Cortex of kidney (tissue), 1 donor: ENCODE results near the gene HLA-DRB1.
"Not testable (repeated sequence)": the region's sequence is repeated elsewhere in the genome, so short reads cannot be mapped to it uniquely, and the experiment has no call there.

Source experiments
- DNase-seq: peaks from one replicate; lab custom pipeline; 2025; lab: John Stamatoyannopoulos, UW

HLA-DRB1 gene

GRCh38 chr6:32609391-32609730, 19.7 kb upstream of the HLA-DRB1 start:
- DNase-seq: no peak

GRCh38 chr6:32608362-32608761, 18.7 kb upstream of the HLA-DRB1 start:
- no peak for DNase-seq

- no peak for DNase-seq
Measured at GRCh38 chr6:32607988-32608298, 18.3 kb upstream of the HLA-DRB1 start.

GRCh38 chr6:32607263-32607987, 17.8 kb upstream of the HLA-DRB1 start:
- DNase-seq: no peak

GRCh38 chr6:32604434-32604877, 14.8 kb upstream of the HLA-DRB1 start:
- no peak for DNase-seq

GRCh38 chr6:32603888-32604287, 14.2 kb upstream of the HLA-DRB1 start:
- DNase-seq: no peak

GRCh38 chr6:32603222-32603621, 13.6 kb upstream of the HLA-DRB1 start:
- no peak for DNase-seq

- no peak for DNase-seq
Measured at GRCh38 chr6:32602383-32602782, 12.7 kb upstream of the HLA-DRB1 start.

- DNase-seq: no peak
Measured at GRCh38 chr6:32597024-32597423, 7.4 kb upstream of the HLA-DRB1 start.

- DNase-seq: not testable (repeated sequence)
Measured at GRCh38 chr6:32590713-32591112, 1.1 kb upstream of the HLA-DRB1 start.

GRCh38 chr6:32588156-32588555, 1.5 kb downstream of the HLA-DRB1 start:
- DNase-seq: no peak

- no peak for DNase-seq
Measured at GRCh38 chr6:32583527-32583898, 6.1 kb downstream of the HLA-DRB1 start.

- no peak for DNase-seq
Measured at GRCh38 chr6:32581315-32582095, 8.1 kb downstream of the HLA-DRB1 start.

GRCh38 chr6:32580593-32580992, 9.1 kb downstream of the HLA-DRB1 start:
- no peak for DNase-seq

GRCh38 chr6:32578962-32579361, 10.7 kb downstream of the HLA-DRB1 start:
- DNase-seq: no peak

- DNase-seq: not testable (repeated sequence)
Measured at GRCh38 chr6:32577493-32577892, 12.2 kb downstream of the HLA-DRB1 start.

GRCh38 chr6:32576250-32576649, 13.4 kb downstream of the HLA-DRB1 start:
- no peak for DNase-seq

GRCh38 chr6:32570363-32570905, 19.2 kb downstream of the HLA-DRB1 start:
- no peak for DNase-seq

GRCh38 chr6:32568561-32568960, 21.1 kb downstream of the HLA-DRB1 start:
- DNase-seq: no peak

GRCh38 chr6:32566957-32567356, 22.7 kb downstream of the HLA-DRB1 start:
- no peak for DNase-seq

- no peak for DNase-seq
Measured at GRCh38 chr6:32565511-32565910, 24.1 kb downstream of the HLA-DRB1 start.

- no peak for DNase-seq
Measured at GRCh38 chr6:32562940-32563339, 26.7 kb downstream of the HLA-DRB1 start.

- no peak for DNase-seq
Measured at GRCh38 chr6:32559747-32560146, 29.9 kb downstream of the HLA-DRB1 start.
